ENCODE measurements around the gene PTK7.

Gene PTK7

GRCh38 chr6:43058531-43058930, 17.6 kb upstream of the PTK7 start:
- no peak for TF ChIP-seq CTCF (conservative IDR thresholded peaks at IDR 0.05)
- H3K27ac ChIP-seq: peak overlapping the region; percentile 85

GRCh38 chr6:43059168-43060033, 16.7 kb upstream of the PTK7 start, which contains the start of the genes KLC4 and MRPL2:
KLC4 (plus strand) TSS chr6:43059631; CDS start chr6:43061336, 1,705 bp downstream.
MRPL2 (minus strand) TSS chr6:43059434; CDS start chr6:43059381, 53 bp downstream.
- no peak for TF ChIP-seq CTCF (conservative IDR thresholded peaks at IDR 0.05)
- H3K27ac ChIP-seq: peak within 1 kb of the TSS; percentile 85

GRCh38 chr6:43060034-43060754, 15.9 kb upstream of the PTK7 start:
- peak overlapping the region; percentile 85 for H3K27ac ChIP-seq
- TF ChIP-seq CTCF (conservative IDR thresholded peaks at IDR 0.05): no peak

GRCh38 chr6:43060755-43061633, 15.1 kb upstream of the PTK7 start:
- H3K27ac ChIP-seq: peak overlapping the region; percentile 85
- no peak for TF ChIP-seq CTCF (conservative IDR thresholded peaks at IDR 0.05)

DNA sequence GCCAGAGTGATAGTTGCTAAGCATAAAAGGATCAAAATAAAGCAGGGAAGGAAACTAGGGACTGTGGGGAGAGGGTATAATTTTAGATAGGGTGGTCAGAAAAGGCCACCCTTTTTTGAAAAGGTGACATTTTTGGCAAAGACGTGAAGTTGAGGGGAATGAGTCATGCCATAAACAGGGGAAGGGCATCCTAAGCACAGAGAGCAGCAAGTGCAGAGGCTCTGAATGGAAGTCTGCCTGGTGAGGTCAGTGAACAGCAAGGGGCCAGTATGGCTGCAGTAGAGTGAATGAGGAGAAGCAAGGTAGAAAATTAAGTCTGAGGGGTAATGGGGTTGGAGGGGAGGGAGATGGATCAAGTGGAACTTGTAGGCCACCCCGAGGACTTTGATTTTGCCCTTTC, 14.3 kb upstream of the PTK7 start:
- no peak for TF ChIP-seq CTCF (conservative IDR thresholded peaks at IDR 0.05)
- no peak overlapping the region for H3K27ac ChIP-seq

DNA sequence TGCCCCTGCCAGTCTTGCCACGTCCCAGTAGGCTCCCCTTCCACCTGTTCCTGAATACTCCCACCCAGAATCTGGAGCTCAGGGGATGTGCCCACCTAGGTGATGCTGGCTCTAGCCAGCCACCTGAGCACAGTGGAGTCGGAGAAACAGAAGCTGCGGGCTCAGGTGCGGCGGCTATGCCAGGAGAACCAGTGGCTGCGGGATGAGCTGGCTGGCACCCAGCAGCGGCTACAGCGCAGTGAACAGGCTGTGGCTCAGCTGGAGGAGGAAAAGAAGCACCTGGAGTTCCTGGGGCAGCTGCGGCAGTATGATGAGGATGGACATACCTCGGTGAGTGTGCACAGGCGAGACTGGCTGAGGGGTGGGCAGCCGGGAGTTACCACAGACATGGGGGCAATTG, 13.3 kb upstream of the PTK7 start:
- TF ChIP-seq CTCF (conservative IDR thresholded peaks at IDR 0.05): no peak
- H3K27ac ChIP-seq: no peak overlapping the region
